GM10266 (cell line): ENCODE results near the gene KIF1A.

Experiments used
- DNase-seq: peaks from one replicate; pipeline ENCODE4 v3.0.0; 2012; ENCODE audit errors: extremely low spot score
- CTCF ChIP-seq: IDR thresholded peaks from 2 replicates; pipeline ENCODE4 v1.5.1; 2012; ENCODE audit warnings: mild to moderate bottlenecking, low read depth; ENCODE audit not compliant: control insufficient read depth, insufficient read depth; ENCODE audit errors: missing control alignments

KIF1A gene

GRCh38 chr2:240732911-240733622, 87.0 kb downstream of the KIF1A start:
- DNase-seq, result no peak
- TF ChIP-seq CTCF, result no peak

DNA sequence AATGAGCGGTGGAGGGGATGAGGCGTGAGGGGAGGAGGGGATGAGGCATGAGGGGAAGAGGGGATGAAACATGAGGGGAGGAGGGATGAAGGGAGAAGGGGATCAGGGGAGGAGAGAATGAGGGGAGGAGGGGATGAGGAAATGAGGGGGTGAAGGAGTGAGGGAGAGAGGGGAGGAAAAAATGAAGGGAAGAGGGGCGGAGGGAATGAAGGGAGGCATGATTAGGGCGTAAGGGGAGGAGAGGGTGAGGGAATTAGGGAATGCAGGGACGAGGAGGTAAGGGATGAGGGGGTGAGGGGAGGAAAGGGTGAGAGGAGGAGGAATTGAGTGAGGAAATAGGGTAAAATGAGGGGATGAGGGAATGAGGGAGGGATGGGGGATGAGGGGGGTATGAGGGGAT, 87.8 kb downstream of the KIF1A start:
- no peak for TF ChIP-seq CTCF

GRCh38 chr2:240731178-240731545, 88.9 kb downstream of the KIF1A start:
- no peak for DNase-seq
- no peak for TF ChIP-seq CTCF

More for the DNA sequence above, 87.8 kb downstream of the KIF1A start:
- DNase-seq, result no peak

DNA sequence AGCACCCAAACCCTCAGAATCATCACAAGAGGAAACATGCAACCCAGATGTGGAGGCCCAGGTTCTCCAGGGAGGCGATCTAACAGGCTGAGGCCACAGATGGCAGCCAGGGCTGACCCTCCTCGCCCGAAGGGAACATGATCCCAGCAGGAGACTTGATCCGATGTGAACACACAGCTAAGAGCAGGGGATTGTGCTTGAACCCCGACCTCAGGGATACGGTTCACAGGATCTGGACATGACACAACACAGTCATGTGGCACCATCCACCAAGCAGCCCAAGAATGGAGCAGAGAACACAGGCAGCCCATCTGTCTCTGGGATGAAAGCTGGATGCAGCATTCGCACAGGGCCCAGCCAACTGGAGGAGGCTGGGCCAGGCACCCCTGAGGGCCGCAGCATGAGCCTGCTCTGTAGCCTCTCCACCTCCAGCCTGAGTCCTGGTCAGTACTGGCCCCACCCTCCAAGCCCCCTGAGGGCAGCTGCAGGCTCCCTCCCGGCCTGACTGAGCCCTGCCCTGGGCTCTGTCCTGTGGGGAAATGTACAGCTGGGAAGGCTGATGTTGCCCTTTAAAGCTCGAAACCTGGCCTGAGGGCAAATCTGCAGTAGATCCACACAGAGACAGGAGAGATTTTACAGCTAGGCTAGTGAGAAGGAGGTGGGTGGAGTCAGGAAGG, 89.4 kb downstream of the KIF1A start:
- no peak for DNase-seq

DNA sequence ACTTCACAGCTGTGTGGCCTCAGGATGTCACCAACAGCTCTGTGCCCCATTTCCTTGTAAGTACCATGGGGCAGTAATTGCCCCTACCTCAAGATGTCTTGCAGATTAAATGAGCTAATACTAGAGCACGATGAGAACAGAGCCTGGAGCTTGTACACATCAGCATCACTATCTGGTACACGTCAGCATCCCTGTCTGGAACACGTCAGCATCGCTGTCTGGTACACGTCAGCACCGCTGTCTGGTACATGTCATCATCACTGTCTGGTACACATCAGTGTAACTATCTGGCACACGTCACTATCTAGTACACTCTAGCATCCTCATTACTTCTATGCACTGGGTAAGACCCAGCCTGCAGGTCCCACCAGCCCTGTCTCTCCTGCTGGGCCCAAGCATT, 91.2 kb downstream of the KIF1A start:
- no peak for DNase-seq
- no peak for TF ChIP-seq CTCF

More for the DNA sequence above, 89.4 kb downstream of the KIF1A start:
- TF ChIP-seq CTCF, result no peak

GRCh38 chr2:240728361-240728760, 91.7 kb downstream of the KIF1A start:
- no peak for TF ChIP-seq CTCF

DNA sequence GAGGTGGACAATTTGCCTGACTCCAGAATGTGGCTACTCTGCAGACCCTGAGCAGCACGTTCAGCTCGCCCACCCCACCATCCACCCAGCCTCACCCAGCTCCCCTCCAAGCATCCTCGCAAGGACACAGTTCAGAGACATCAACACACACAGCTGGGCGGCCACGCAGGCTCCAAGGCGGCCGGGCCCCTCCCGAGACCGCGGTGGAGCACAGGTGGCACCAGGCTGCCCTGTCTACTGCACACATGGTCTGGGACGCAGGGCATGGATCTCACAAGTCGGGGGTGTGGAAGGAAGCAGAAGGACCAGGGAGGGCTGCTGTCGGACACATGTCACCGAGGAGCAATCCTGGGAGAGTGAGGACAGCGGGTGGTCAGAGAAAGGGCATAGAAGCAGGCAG, 92.1 kb downstream of the KIF1A start:
- no peak for TF ChIP-seq CTCF
- DNase-seq, result no peak

More at GRCh38 chr2:240728361-240728760, 91.7 kb downstream of the KIF1A start:
- no peak for DNase-seq
